Measurements from ENCODE around the gene OTOF. TPM values are rescaled to one million over a fixed set of nuclear protein-coding genes. Genes with fewer than 3 reads are reported as not detected.

Gene OTOF
- total and polyA plus RNA-seq, 9 of the 15 experiments (the other 6 are each of a cell fraction or from before 2014, with no cell fraction given), result 0.03 to 0.11 (median 0.06) TPM; not detected in 5

DNA sequence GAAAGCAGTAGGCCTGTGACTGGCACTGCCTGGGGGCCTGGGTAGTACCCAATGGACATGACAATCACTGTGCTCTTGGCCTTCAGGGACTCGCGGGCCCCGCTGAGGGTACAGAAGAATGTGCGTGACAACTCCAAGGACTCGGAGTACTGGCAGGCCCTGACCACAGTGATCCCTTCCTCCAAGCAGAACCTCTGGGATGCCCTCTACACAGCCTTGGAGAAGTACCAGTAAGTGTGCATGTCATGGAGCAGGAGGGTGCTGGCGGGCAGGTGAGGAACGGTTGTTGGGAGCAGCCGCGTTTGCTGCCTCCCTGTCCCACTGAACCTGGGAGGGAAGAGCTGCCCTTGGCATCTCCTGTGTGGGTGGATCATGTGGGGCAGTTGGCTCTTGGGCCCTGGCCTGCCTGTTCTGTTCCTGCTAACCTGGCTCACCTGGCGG, 23.3 kb downstream of the OTOF start:
- in situ Hi-C loops (cut with MboI) (no loop called here), intact Hi-C loops (cut with micrococcal nuclease) (no loop called here)
- Histone ChIP-seq H3K4me2 (ENCODE audit: insufficient read depth, low read length) (no peak overlapping the region), H3K27me3 (ENCODE audit: control insufficient read depth in 2 of 2, insufficient read depth in 2 of 2, low read length in 2 of 2) (peaks cover 0 to 25% of the 10 kb centered on the region in 2 experiments; a peak in 3 of 5 replicates), H4K20me1 (replicated peaks; ENCODE audit: control insufficient read depth, insufficient read depth, low read length) (no peaks in the 10 kb centered on the region), H3K79me2 (ENCODE audit: control insufficient read depth, insufficient read depth, low read length) (no peaks in the 10 kb centered on the region), H3K9ac (ENCODE audit: insufficient read depth in 1 of 2, low read depth in 2 of 2, low read length in 2 of 2) (no peak overlapping the region), H3K36me3 (ENCODE audit: control insufficient read depth, insufficient read depth, low read length) (no peaks in the 10 kb centered on the region), H3K9me3 (replicated peaks; ENCODE audit: control insufficient read depth, insufficient read depth, low read depth, low read length) (no peaks in the 10 kb centered on the region), H3K9me1 (ENCODE audit: control insufficient read depth, insufficient read depth, low read length) (no peaks in the 10 kb centered on the region), H3K4me1 (replicated peaks in 1 of 2; ENCODE audit: control insufficient read depth in 2 of 2, insufficient read depth in 2 of 2, low read length in 2 of 2) (peaks cover 0 to 18% of the 10 kb centered on the region in 2 experiments; a peak in 2 of 5 replicates), H3K27ac (ENCODE audit: extremely low read depth, low read depth, low read length) (no peak overlapping the region), H3K4me3 (no peak overlapping the region), H2AFZ (ENCODE audit: low read depth, low read length) (no peak overlapping the region)
- no peak for DNase-seq (ENCODE audit: extremely low read depth in 1 of 4, low spot score in 3 of 4)
- no TSS peak for BruUV-seq (replicated peaks)
- ChIA-PET CTCF (ENCODE audit: low intra/inter-chr PET ratio) (no interaction called here), POLR2A (interaction anchor here (0.7 to 1.2 kb wide), 2 partner anchors 41 to 268 kb away, joined by 3 to 4 read pairs; no protein-coding TSS in a partner anchor)
- ATAC-seq, result no peak
- no peak for TF ChIP-seq ZNF121 (CRISPR knock-in tag; conservative IDR thresholded peaks at IDR 0.05)
- TF ChIP-seq MTA3 (IDR thresholded peaks at IDR 0.05; ENCODE audit: borderline replicate concordance), result no peak
- no peak for TF ChIP-seq YY1 (IDR thresholded peaks at IDR 0.05; ENCODE audit: borderline replicate concordance in 1 of 3, control insufficient read depth in 1 of 3, extremely low read depth in 1 of 3, insufficient read depth in 3 of 3, insufficient read length in 1 of 3, insufficient replicate concordance in 2 of 3, low read depth in 1 of 3, low read length in 2 of 3)
- TF ChIP-seq, protein P1, sequence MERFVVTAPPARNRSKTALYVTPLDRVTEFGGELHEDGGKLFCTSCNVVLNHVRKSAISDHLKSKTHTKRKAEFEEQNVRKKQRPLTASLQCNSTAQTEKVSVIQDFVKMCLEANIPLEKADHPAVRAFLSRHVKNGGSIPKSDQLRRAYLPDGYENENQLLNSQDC (CRISPR knock-in tag; IDR thresholded peaks at IDR 0.05), result no peak
- TF ChIP-seq CTBP1 (IDR thresholded peaks at IDR 0.05; ENCODE audit: borderline replicate concordance), result no peak
- TF ChIP-seq RHOXF2B (CRISPR knock-in tag; conservative IDR thresholded peaks at IDR 0.05), result no peak
- no peak for TF ChIP-seq CREM (IDR thresholded peaks at IDR 0.05; ENCODE audit: low read depth)
- TF ChIP-seq PCBP2 (IDR thresholded peaks at IDR 0.05; ENCODE audit: low read depth, low read length, poor library complexity, severe bottlenecking), result no peak
- TF ChIP-seq BRD9 (IDR thresholded peaks at IDR 0.05; ENCODE audit: low read depth, partially characterized antibody), result no peak
- no peak for TF ChIP-seq ZEB2 (IDR thresholded peaks at IDR 0.05)
- no peak for TF ChIP-seq EP400 (IDR thresholded peaks at IDR 0.05)
- TF ChIP-seq SIX5 (IDR thresholded peaks at IDR 0.05; ENCODE audit: borderline replicate concordance in 1 of 2, insufficient read depth in 1 of 2, low read depth in 1 of 2, low read length in 2 of 2), result no peak
- TF ChIP-seq POLR2AphosphoS2 (IDR thresholded peaks at IDR 0.05; ENCODE audit: low read length), result no peak
- TF ChIP-seq ZFP1 (CRISPR knock-in tag; IDR thresholded peaks at IDR 0.05), result no peak
- no peak for TF ChIP-seq CBFB (CRISPR knock-in tag; IDR thresholded peaks at IDR 0.05)
- FAIRE-seq, result no peak
- WGBS (ENCODE audit: insufficient coverage, low coverage, missing lambda C conversion rate), result 41% methylated on average over 10 of the region's 10 CpGs
